GM18951 (cell line): ENCODE measurements around the gene NBPF8.
"Not testable (repeated sequence)": the region's sequence is repeated elsewhere in the genome, so short reads cannot be mapped to it uniquely, and the experiment has no call there.

ENCODE experiments used
- POLR2A ChIP-seq: IDR thresholded peaks from 4 replicates; pipeline ENCODE4 v1.6.1; 2011; ENCODE audit warnings: mild to moderate bottlenecking; ENCODE audit not compliant: insufficient read length, insufficient read depth; ENCODE audit errors: extremely low read depth
- in situ Hi-C: fragments of 300-500 bp; cut with MboI; formaldehyde crosslinking; loops from one replicate; pipeline ENCODE4 v1.12.0; 2022; ENCODE audit warnings: low sequenced_read_pairs, mixed read lengths, inconsistent platforms; ENCODE audit not compliant: unreplicated experiment

NBPF8 gene

GRCh38 chr1:120414911-120415480 is at the start of gene NBPF8:
Gene NBPF8 (plus strand): TSS chr1:120415035. CDS start chr1:120436523, 21,488 bp downstream.
- in situ Hi-C loops, result not testable (repeated sequence)

GRCh38 chr1:120367709-120368108 is 47.1 kb upstream of the NBPF8 start:
- in situ Hi-C loops, result not testable (repeated sequence)

- in situ Hi-C loops, result not testable (repeated sequence)
Measured at GRCh38 chr1:120386651-120387050, 28.2 kb upstream of the NBPF8 start.

- in situ Hi-C loops, result not testable (repeated sequence)
Measured at GRCh38 chr1:120388597-120389126, 26.2 kb upstream of the NBPF8 start.

- in situ Hi-C loops, result not testable (repeated sequence)
Measured at GRCh38 chr1:120391365-120391764, 23.5 kb upstream of the NBPF8 start.

- in situ Hi-C loops, result not testable (repeated sequence)
Measured at GRCh38 chr1:120393316-120394232, 21.3 kb upstream of the NBPF8 start.

GRCh38 chr1:120405348-120405747 is 9.5 kb upstream of the NBPF8 start:
- in situ Hi-C loops, result not testable (repeated sequence)

- in situ Hi-C loops, result not testable (repeated sequence)
Measured at GRCh38 chr1:120414451-120414850, 384 bp upstream of the NBPF8 start.

GRCh38 chr1:120415492-120415961 is 692 bp downstream of the NBPF8 start:
- peak; percentile 25 for TF ChIP-seq POLR2A
- in situ Hi-C loops, result not testable (repeated sequence)

- in situ Hi-C loops, result not testable (repeated sequence)
Measured at GRCh38 chr1:120425063-120425462, 10.2 kb downstream of the NBPF8 start.

- in situ Hi-C loops, result not testable (repeated sequence)
Measured at GRCh38 chr1:120431626-120432025, 16.8 kb downstream of the NBPF8 start.

- in situ Hi-C loops, result not testable (repeated sequence)
Measured at GRCh38 chr1:120433831-120434230, 19.0 kb downstream of the NBPF8 start.

- in situ Hi-C loops, result not testable (repeated sequence)
Measured at GRCh38 chr1:120449124-120449523, 34.3 kb downstream of the NBPF8 start.
